ENCODE results near the gene CD83. TPM values are rescaled to one million over a fixed set of nuclear protein-coding genes. Genes with fewer than 3 reads are reported as not detected.

Gene CD83
- total RNA-seq, 1 experiment from 2014 or later, result 7.0 TPM

- H4K5ac ChIP-seq (ENCODE audit: insufficient read length, low read depth, low read length), result no peak overlapping the region
- H3K4ac ChIP-seq (ENCODE audit: low read depth, low read length), result no peak overlapping the region
- H3K27me3 Mint-ChIP-seq (ENCODE audit: low read depth), result peaks cover 4% of the 10 kb centered on the region
- H3K14ac ChIP-seq (ENCODE audit: insufficient read depth, low read length), result no peak overlapping the region
- no peak for DNase-seq
- no peak overlapping the region for H3K27ac ChIP-seq (ENCODE audit: insufficient read length, low read depth, low read length)
- H4K91ac ChIP-seq (ENCODE audit: insufficient read length, low read depth, low read length), result no peak overlapping the region
- H3K79me2 ChIP-seq (ENCODE audit: insufficient read depth, low read length), result no peaks in the 10 kb centered on the region
- no peaks in the 10 kb centered on the region for H3K79me1 ChIP-seq (ENCODE audit: insufficient read depth, low read depth, low read length, poor library complexity, severe bottlenecking)
- H2BK5ac ChIP-seq (ENCODE audit: insufficient read length, low read length), result no peak overlapping the region
- no peak overlapping the region for H4K8ac ChIP-seq (replicated peaks; ENCODE audit: insufficient read length, low read depth, low read length)
- H3K23me2 ChIP-seq (ENCODE audit: insufficient read length, low read depth, low read length, poor library complexity, severe bottlenecking), result no peaks in the 10 kb centered on the region
- no peaks in the 10 kb centered on the region for H3K9me3 ChIP-seq (ENCODE audit: control insufficient read depth, low read depth, low read length)
- H3K4me2 ChIP-seq (ENCODE audit: insufficient read depth, insufficient read length, low read length), result no peak overlapping the region
- H3K36me3 Mint-ChIP-seq (ENCODE audit: insufficient read depth in 1 of 3, low read depth in 3 of 3), result peaks cover 2 to 3% (median 2%) of the 10 kb centered on the region in 3 experiments; a peak in 5 of 7 replicates
- H2BK15ac ChIP-seq (ENCODE audit: low read depth, low read length), result no peak overlapping the region
- H2BK120ac ChIP-seq (ENCODE audit: low read depth, low read length, poor library complexity, severe bottlenecking), result no peak overlapping the region
- H3T11ph ChIP-seq (ENCODE audit: low read length), result no peak overlapping the region
- no peak overlapping the region for H3K4me3 Mint-ChIP-seq
- no peak overlapping the region for H2AFZ ChIP-seq (ENCODE audit: low read length)
- H4K20me1 ChIP-seq (ENCODE audit: control insufficient read depth, insufficient read depth, insufficient read length), result no peaks in the 10 kb centered on the region
- no peaks in the 10 kb centered on the region for H3K27me3 ChIP-seq (ENCODE audit: insufficient read depth, low read length)
- no peak overlapping the region for H2BK20ac ChIP-seq (ENCODE audit: low read depth, low read length, poor library complexity, severe bottlenecking)
- H3K23ac ChIP-seq (ENCODE audit: insufficient read length, low read depth, low read length), result no peak overlapping the region
- H2BK12ac ChIP-seq (ENCODE audit: insufficient read length, low read depth, low read length), result no peak overlapping the region
- H2AK5ac ChIP-seq (ENCODE audit: insufficient read length, low read length), result no peak overlapping the region
- H3K18ac ChIP-seq (ENCODE audit: insufficient read length, low read depth, low read length), result no peak overlapping the region
- H3K4me1 Mint-ChIP-seq, result no peaks in the 10 kb centered on the region
- no peak overlapping the region for H3K56ac ChIP-seq (ENCODE audit: insufficient read length, low read depth, low read length)
- peaks cover 3 to 5% of the 10 kb centered on the region in 2 experiments for H3K9me3 Mint-ChIP-seq
- TF ChIP-seq CTCF (conservative IDR thresholded peaks at IDR 0.05), result no peak
- no peaks in the 10 kb centered on the region for H3K4me1 ChIP-seq (ENCODE audit: insufficient read depth, low read length)
- no peak overlapping the region for H3K27ac Mint-ChIP-seq
- no CpG with 5 or more reads among the region's 3 CpGs for WGBS (ENCODE audit: extremely low coverage, insufficient read length, low lambda C conversion rate)
- H3K9ac ChIP-seq (ENCODE audit: extremely low read depth, insufficient read length, low read length), result no peak overlapping the region
Observed at GRCh38 chr6:14153228-14153627, 35.7 kb downstream of the CD83 start.
